ENCODE results near the gene MUC5AC. TPM values are rescaled to one million over a fixed set of nuclear protein-coding genes. Genes with fewer than 3 reads are reported as not detected.

Gene MUC5AC
- total and polyA plus RNA-seq, 2 of the 13 experiments (the other 11 are each of a cell fraction or from before 2014, with no cell fraction given), result under 0.01 TPM; not detected in 1

- WGBS (ENCODE audit: low lambda C conversion rate), result 39% methylated on average over 5 of the region's 22 CpGs
- no peak for ATAC-seq
- BruUV-seq (replicated peaks), result no TSS peak
- ChIA-PET POLR2A (no interaction called here), CTCF (ENCODE audit: low intra/inter-chr PET ratio, low total read pairs) (no interaction called here)
- DNase-seq (ENCODE audit: low spot score), result no peak
- Histone ChIP-seq H3K27me3 (ENCODE audit: control insufficient read depth in 1 of 2, insufficient read depth in 2 of 2, low read length in 2 of 2) (peaks cover 0 to 2% of the 10 kb centered on the region in 2 experiments; a peak in 1 of 5 replicates), H3K36me3 (replicated peaks in 1 of 2; ENCODE audit: control insufficient read depth in 1 of 2, insufficient read depth in 2 of 2, low read length in 2 of 2) (no peaks in the 10 kb centered on the region), H3K9me3 (ENCODE audit: low read length) (no peaks in the 10 kb centered on the region), H3K4me2 (ENCODE audit: low read depth, low read length) (no peak overlapping the region), H2AFZ (ENCODE audit: low read length) (no peak overlapping the region), H4K20me1 (ENCODE audit: insufficient read depth, low read length) (no peaks in the 10 kb centered on the region), H3K27ac (ENCODE audit: extremely low read length, insufficient read depth, low read length) (no peak overlapping the region), H3K9ac (ENCODE audit: insufficient read depth, low read depth, low read length) (no peak overlapping the region), H3K4me3 (replicated peaks in 1 of 3; ENCODE audit: insufficient read depth in 1 of 3, low read depth in 2 of 3, low read length in 3 of 3) (no peak overlapping the region), H3K4me1 (ENCODE audit: insufficient read depth, low read length) (no peaks in the 10 kb centered on the region), H3K79me2 (ENCODE audit: insufficient read depth, low read length) (no peaks in the 10 kb centered on the region)
- intact Hi-C loops (cut with micrococcal nuclease; ENCODE audit: unreplicated experiment), result no loop called here
- TF ChIP-seq NR2C2 (CRISPR knock-in tag; IDR thresholded peaks at IDR 0.05; ENCODE audit: borderline replicate concordance) (no peak), ZNF644 (CRISPR knock-in tag; IDR thresholded peaks at IDR 0.05; ENCODE audit: low read depth) (no peak), ISL2 (CRISPR knock-in tag; IDR thresholded peaks at IDR 0.05) (no peak), ZNF619 (CRISPR knock-in tag; IDR thresholded peaks at IDR 0.05) (no peak), MIER3 (CRISPR knock-in tag; IDR thresholded peaks at IDR 0.05; ENCODE audit: borderline replicate concordance) (no peak), ARID5B (CRISPR knock-in tag; IDR thresholded peaks at IDR 0.05) (no peak), FOSL2 (CRISPR knock-in tag; IDR thresholded peaks at IDR 0.05) (no peak), MATR3 (CRISPR knock-in tag; IDR thresholded peaks at IDR 0.05) (no peak), ZNF160 (CRISPR knock-in tag; IDR thresholded peaks at IDR 0.05) (no peak), ATM (IDR thresholded peaks at IDR 0.05; ENCODE audit: borderline replicate concordance) (no peak), ZBTB42 (CRISPR knock-in tag; IDR thresholded peaks at IDR 0.05) (no peak), ZNF550 (CRISPR knock-in tag; IDR thresholded peaks at IDR 0.05; ENCODE audit: borderline replicate concordance) (no peak), ZNF891 (CRISPR knock-in tag; IDR thresholded peaks at IDR 0.05) (no peak), GFI1 (CRISPR knock-in tag; IDR thresholded peaks at IDR 0.05; ENCODE audit: borderline replicate concordance) (no peak)
- no peak for FAIRE-seq
- in situ Hi-C loops (cut with HindIII; ENCODE audit: extremely low pct_ligation_motif_present, low pct_unique_long_range_greater_than_20kb), result no loop called here
Observed at GRCh38 chr11:1231396-1232020, 73.8 kb downstream of the MUC5AC start.

All from HepG2 (cell line).